Astrocyte (in vitro differentiated cells and primary cell): ENCODE data around the gene GSK3B. TPM values are rescaled to one million over a fixed set of nuclear protein-coding genes. Genes with fewer than 3 reads are reported as not detected.
A peak's percentile ranks its signal among the peaks of the same experiment; 100 is the strongest.

Experiments
- DNase-seq: peaks from one replicate; pipeline ENCODE4 v3.0.0-alpha.2; 2010; ENCODE audit warnings: low read depth
- FAIRE-seq: peaks from 2 replicates; lab custom pipeline; 2011; peaks lifted over from hg19 to GRCh38; lab: Jason Lieb, UNC
- H2AFZ ChIP-seq: 2 replicates; pipeline ENCODE4 v1.6.0; 2012; ENCODE audit warnings: low read depth, low read length, inconsistent platforms
- H3K27ac ChIP-seq: 2 replicates; pipeline ENCODE4 v1.5.1; 2011; ENCODE audit warnings: low read depth, low read length, inconsistent platforms
- H3K27me3 ChIP-seq: 2 replicates; pipeline ENCODE4 v1.6.0; 2011; ENCODE audit warnings: low read length, inconsistent platforms; ENCODE audit not compliant: insufficient read depth
- H3K36me3 ChIP-seq: 2 replicates; pipeline ENCODE4 v1.5.1; 2011; ENCODE audit warnings: low read length, inconsistent platforms; ENCODE audit not compliant: insufficient read depth
- H3K4me1 ChIP-seq: 2 replicates; pipeline ENCODE4 v1.5.1; 2011; ENCODE audit warnings: low read length, inconsistent platforms; ENCODE audit not compliant: insufficient read depth
- H3K4me2 ChIP-seq: 2 replicates; pipeline ENCODE4 v1.6.0; 2012; ENCODE audit warnings: low read length, inconsistent platforms
- H3K4me3 ChIP-seq: 2 replicates; pipeline ENCODE4 v1.5.1; 2011; ENCODE audit warnings: low read depth, mild to moderate bottlenecking, low read length, inconsistent platforms; ENCODE audit not compliant: insufficient read depth
- H3K79me2 ChIP-seq: 2 replicates; pipeline ENCODE4 v1.6.0; 2012; ENCODE audit warnings: mild to moderate bottlenecking, low read length, inconsistent platforms; ENCODE audit not compliant: insufficient read depth
- H3K9ac ChIP-seq: 2 replicates; pipeline ENCODE4 v1.6.0; 2012; ENCODE audit warnings: mild to moderate bottlenecking, low read length, inconsistent platforms
- H3K9me3 ChIP-seq: 2 replicates; pipeline ENCODE4 v1.5.1; 2012; ENCODE audit warnings: low read depth, mild to moderate bottlenecking, low read length, inconsistent platforms; ENCODE audit not compliant: insufficient read depth
- H4K20me1 ChIP-seq: 2 replicates; pipeline ENCODE4 v1.6.0; 2012; ENCODE audit warnings: low read length, inconsistent platforms; ENCODE audit not compliant: insufficient read depth
- H3K27ac Mint-ChIP-seq: one replicate; pipeline ENCODE4 v1.8.0; 2021; ENCODE audit warnings: mild to moderate bottlenecking, mixed read lengths; ENCODE audit not compliant: unreplicated experiment
- H3K27me3 Mint-ChIP-seq: one replicate; pipeline ENCODE4 v1.8.0; 2021; ENCODE audit warnings: low read depth, mixed read lengths; ENCODE audit not compliant: unreplicated experiment
- H3K36me3 Mint-ChIP-seq: one replicate; pipeline ENCODE4 v1.8.0; 2021; ENCODE audit warnings: low read depth, mixed read lengths; ENCODE audit not compliant: unreplicated experiment
- H3K4me1 Mint-ChIP-seq: one replicate; pipeline ENCODE4 v1.8.0; 2021; ENCODE audit warnings: low read depth, mixed read lengths; ENCODE audit not compliant: unreplicated experiment
- H3K4me3 Mint-ChIP-seq: one replicate; pipeline ENCODE4 v1.8.0; 2021; ENCODE audit warnings: mild to moderate bottlenecking, moderate library complexity, mixed read lengths; ENCODE audit not compliant: unreplicated experiment
- H3K9me3 Mint-ChIP-seq: one replicate; pipeline ENCODE4 v1.8.0; 2021; ENCODE audit warnings: mild to moderate bottlenecking, mixed read lengths; ENCODE audit not compliant: unreplicated experiment
- EZH2 ChIP-seq: IDR thresholded peaks from 2 replicates; pipeline ENCODE4 v1.6.1; 2012; ENCODE audit warnings: mild to moderate bottlenecking, low read length, inconsistent platforms; ENCODE audit not compliant: insufficient read depth
- total RNA-seq: library from RNA; stranded (reverse); gene quantifications from 2 replicates; pipeline ENCODE4 v1.2.1, GENCODE V29; 2021
- TF ChIP-seq, protein P1 (sequence below): IDR thresholded peaks from 2 replicates; pipeline ENCODE4 v1.5.1; 2011; ENCODE audit warnings: low read depth, mild to moderate bottlenecking, inconsistent platforms, low read length, moderate library complexity; ENCODE audit not compliant: insufficient read depth

GSK3B gene
- total RNA-seq, 1 donor from 2014 or later: 80.6 TPM

GRCh38 chr3:119899192-119899511 lies 195.1 kb downstream of the GSK3B start:
- no peak overlapping the region for H3K27ac ChIP-seq
- no peak overlapping the region for H3K27ac Mint-ChIP-seq
- H3K4me3 ChIP-seq: no peak overlapping the region
- no peaks in the 10 kb centered on the region for H3K27me3 ChIP-seq
- FAIRE-seq (no peak), DNase-seq (no peak)
- H3K36me3 Mint-ChIP-seq: peaks cover 5% of the 10 kb centered on the region
- no peaks in the 10 kb centered on the region for H3K9me3 ChIP-seq
- peaks cover 5% of the 10 kb centered on the region for H3K36me3 ChIP-seq
- no peak overlapping the region for H3K9ac ChIP-seq
- H3K27me3 Mint-ChIP-seq: no peaks in the 10 kb centered on the region
- H3K4me3 Mint-ChIP-seq: no peak overlapping the region
- TF ChIP-seq EZH2: no peak
- TF ChIP-seq, protein P1, sequence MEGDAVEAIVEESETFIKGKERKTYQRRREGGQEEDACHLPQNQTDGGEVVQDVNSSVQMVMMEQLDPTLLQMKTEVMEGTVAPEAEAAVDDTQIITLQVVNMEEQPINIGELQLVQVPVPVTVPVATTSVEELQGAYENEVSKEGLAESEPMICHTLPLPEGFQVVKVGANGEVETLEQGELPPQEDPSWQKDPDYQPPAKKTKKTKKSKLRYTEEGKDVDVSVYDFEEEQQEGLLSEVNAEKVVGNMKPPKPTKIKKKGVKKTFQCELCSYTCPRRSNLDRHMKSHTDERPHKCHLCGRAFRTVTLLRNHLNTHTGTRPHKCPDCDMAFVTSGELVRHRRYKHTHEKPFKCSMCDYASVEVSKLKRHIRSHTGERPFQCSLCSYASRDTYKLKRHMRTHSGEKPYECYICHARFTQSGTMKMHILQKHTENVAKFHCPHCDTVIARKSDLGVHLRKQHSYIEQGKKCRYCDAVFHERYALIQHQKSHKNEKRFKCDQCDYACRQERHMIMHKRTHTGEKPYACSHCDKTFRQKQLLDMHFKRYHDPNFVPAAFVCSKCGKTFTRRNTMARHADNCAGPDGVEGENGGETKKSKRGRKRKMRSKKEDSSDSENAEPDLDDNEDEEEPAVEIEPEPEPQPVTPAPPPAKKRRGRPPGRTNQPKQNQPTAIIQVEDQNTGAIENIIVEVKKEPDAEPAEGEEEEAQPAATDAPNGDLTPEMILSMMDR: no peak
- no peaks in the 10 kb centered on the region for H3K9me3 Mint-ChIP-seq
- no peaks in the 10 kb centered on the region for H3K4me1 ChIP-seq
- H3K4me1 Mint-ChIP-seq: no peaks in the 10 kb centered on the region
- no peaks in the 10 kb centered on the region for H4K20me1 ChIP-seq
- H3K4me2 ChIP-seq: no peak overlapping the region
- no peak overlapping the region for H2AFZ ChIP-seq
- H3K79me2 ChIP-seq: no peaks in the 10 kb centered on the region

DNA sequence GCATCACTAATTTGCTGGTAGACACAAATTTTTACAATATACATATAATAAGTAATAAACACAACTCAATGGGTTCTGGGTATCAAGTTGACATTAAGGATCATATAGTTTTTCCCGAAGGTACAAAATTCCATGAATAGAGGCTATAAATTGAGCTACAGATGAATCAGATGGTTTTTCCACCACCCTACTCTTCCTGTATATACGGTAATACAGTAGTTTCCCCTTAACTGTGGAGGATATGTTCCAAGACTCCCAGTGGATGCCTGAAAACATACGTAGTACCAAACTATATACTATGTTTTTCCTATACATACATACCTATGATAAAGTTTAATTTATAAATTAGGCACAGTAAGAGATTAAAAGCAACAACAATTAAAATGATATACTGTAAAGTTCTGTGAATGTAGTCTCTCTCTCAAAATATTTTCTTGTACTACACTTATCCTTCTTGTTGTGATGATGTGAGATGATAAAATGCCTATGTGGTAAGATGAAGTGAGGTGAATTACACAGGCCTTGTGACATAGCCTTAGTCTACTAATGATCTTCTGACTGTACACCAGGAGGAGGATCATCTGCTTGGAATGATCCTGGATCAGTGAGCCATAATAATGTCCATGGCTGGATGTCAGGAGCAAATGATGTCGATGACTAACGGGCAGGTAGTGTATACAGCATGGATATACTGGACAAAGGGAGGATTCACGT lies 195.6 kb downstream of the GSK3B start:
- H3K27ac Mint-ChIP-seq: no peak overlapping the region
- no peak overlapping the region for H3K27ac ChIP-seq
- no peaks in the 10 kb centered on the region for H4K20me1 ChIP-seq
- H3K27me3 ChIP-seq: no peaks in the 10 kb centered on the region
- H3K27me3 Mint-ChIP-seq: no peaks in the 10 kb centered on the region
- peaks cover 5% of the 10 kb centered on the region for H3K36me3 Mint-ChIP-seq
- H3K79me2 ChIP-seq: no peaks in the 10 kb centered on the region
- H3K9me3 ChIP-seq: no peaks in the 10 kb centered on the region
- no peak overlapping the region for H3K4me2 ChIP-seq
- H3K9ac ChIP-seq: no peak overlapping the region
- TF ChIP-seq, protein P1: no peak
- no peak for TF ChIP-seq EZH2
- no peak overlapping the region for H3K4me3 Mint-ChIP-seq
- no peaks in the 10 kb centered on the region for H3K4me1 Mint-ChIP-seq
- no peaks in the 10 kb centered on the region for H3K9me3 Mint-ChIP-seq
- H3K4me1 ChIP-seq: no peaks in the 10 kb centered on the region
- DNase-seq (peak; percentile 46), FAIRE-seq (peak; percentile 54)
- peaks cover 5% of the 10 kb centered on the region for H3K36me3 ChIP-seq
- no peak overlapping the region for H3K4me3 ChIP-seq
- no peak overlapping the region for H2AFZ ChIP-seq

DNA sequence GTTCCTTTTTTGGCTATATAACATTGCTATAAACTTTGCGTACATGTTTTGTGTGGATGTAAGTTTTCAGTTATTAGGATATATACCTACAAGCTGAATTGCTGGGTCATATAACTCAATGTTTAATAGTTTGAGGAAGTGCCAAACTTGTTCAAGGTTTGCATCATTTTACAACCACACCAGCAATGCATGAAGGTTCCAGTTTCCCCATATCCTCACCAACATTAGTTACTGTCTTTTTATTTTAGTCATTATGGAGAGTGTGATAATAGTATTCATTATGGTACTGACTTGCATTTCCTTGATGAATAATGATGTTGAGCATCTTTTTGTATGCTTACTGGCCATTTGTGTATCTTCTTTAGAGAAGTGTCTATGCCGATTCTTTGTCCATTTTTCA lies 200.1 kb downstream of the GSK3B start:
- peaks cover 5% of the 10 kb centered on the region for H3K4me1 Mint-ChIP-seq
- no peak overlapping the region for H2AFZ ChIP-seq
- H3K4me1 ChIP-seq: peaks cover 5% of the 10 kb centered on the region
- peaks cover 5% of the 10 kb centered on the region for H3K36me3 ChIP-seq
- no peak overlapping the region for H3K4me3 Mint-ChIP-seq
- no peak overlapping the region for H3K9ac ChIP-seq
- H3K27me3 ChIP-seq: no peaks in the 10 kb centered on the region
- no peak overlapping the region for H3K27ac Mint-ChIP-seq
- no peaks in the 10 kb centered on the region for H3K27me3 Mint-ChIP-seq
- H3K4me2 ChIP-seq: no peak overlapping the region
- no peak overlapping the region for H3K27ac ChIP-seq
- FAIRE-seq: no peak
- TF ChIP-seq, protein P1: no peak
- no peak for TF ChIP-seq EZH2
- no peak overlapping the region for H3K4me3 ChIP-seq
- peaks cover 7% of the 10 kb centered on the region for H3K36me3 Mint-ChIP-seq
- no peak for DNase-seq
- H3K79me2 ChIP-seq: no peaks in the 10 kb centered on the region
- H3K9me3 Mint-ChIP-seq: peaks cover 3% of the 10 kb centered on the region
- H3K9me3 ChIP-seq: no peaks in the 10 kb centered on the region
- H4K20me1 ChIP-seq: no peaks in the 10 kb centered on the region
